DND-41 (cell line): ENCODE data around the gene CATSPER3.

ENCODE experiments used
- ATAC-seq: fragments of 200-7000 bp; cut with Tn5 transposase; 3 replicates; pipeline ENCODE4 v1.9.1; 2021; ENCODE audit warnings: low read depth; ENCODE audit not compliant: insufficient read depth
- DNase-seq: peaks from one replicate; pipeline ENCODE4 v3.0.0-alpha.2; 2020
- H2AFZ ChIP-seq: 2 replicates; pipeline ENCODE4 v1.6.0; 2012; ENCODE audit warnings: low read depth, low read length
- H3K27ac ChIP-seq: 2 replicates; pipeline ENCODE4 v1.5.1; 2012; ENCODE audit warnings: low read length, inconsistent platforms
- H3K27me3 ChIP-seq: fragments of 200-600 bp; sonication (generic); 2 replicates; pipeline ENCODE4 v1.6.0; 2012; ENCODE audit warnings: low read length, mild to moderate bottlenecking, inconsistent platforms; ENCODE audit not compliant: insufficient read depth, poor library complexity
- H3K36me3 ChIP-seq: 2 replicates; pipeline ENCODE4 v1.5.1; 2012; ENCODE audit warnings: low read length, inconsistent platforms; ENCODE audit not compliant: insufficient read depth
- H3K4me1 ChIP-seq: 2 replicates; pipeline ENCODE4 v1.5.1; 2012; ENCODE audit warnings: mild to moderate bottlenecking, low read length; ENCODE audit not compliant: insufficient read depth
- H3K4me2 ChIP-seq: 2 replicates; pipeline ENCODE4 v1.6.0; 2012; ENCODE audit warnings: mild to moderate bottlenecking, moderate library complexity, low read length, inconsistent platforms; ENCODE audit not compliant: insufficient read depth
- H3K4me3 ChIP-seq, 2 experiments: fragments of 200-600 bp in 1 of 2; shearing (Covaris generic) in 1 of 2; 2 replicates each; pipeline ENCODE4 v1.5.1; 2012 to 2016; ENCODE audit warnings: inconsistent platforms in 2 of 2, low read length in 2 of 2, mild to moderate bottlenecking in 2 of 2, low read depth in 1 of 2, moderate library complexity in 1 of 2
- H3K79me2 ChIP-seq: 2 replicates; pipeline ENCODE4 v1.6.0; 2012; ENCODE audit warnings: low read length, inconsistent platforms; ENCODE audit not compliant: insufficient read depth
- H3K9ac ChIP-seq: 2 replicates; pipeline ENCODE4 v1.6.0; 2012; ENCODE audit warnings: low read depth, mild to moderate bottlenecking, inconsistent platforms, low read length, moderate library complexity
- H3K9me3 ChIP-seq: 2 replicates; pipeline ENCODE4 v1.5.1; 2012; ENCODE audit warnings: low read length, moderate library complexity, mild to moderate bottlenecking, inconsistent platforms; ENCODE audit not compliant: insufficient read depth, severe bottlenecking
- H4K20me1 ChIP-seq: 2 replicates; pipeline ENCODE4 v1.6.0; 2012; ENCODE audit warnings: low read length; ENCODE audit not compliant: insufficient read depth
- CTCF ChIP-seq: IDR thresholded peaks from 2 replicates; pipeline ENCODE4 v1.5.1; 2012; ENCODE audit warnings: borderline replicate concordance, low read length, moderate library complexity, mild to moderate bottlenecking; ENCODE audit not compliant: poor library complexity, severe bottlenecking; ENCODE audit errors: extremely low read depth
- EZH2 ChIP-seq: IDR thresholded peaks from 3 replicates; pipeline ENCODE4 v1.6.1; 2012; ENCODE audit warnings: borderline replicate concordance, low read depth, mild to moderate bottlenecking, moderate library complexity, low read length, inconsistent platforms; ENCODE audit not compliant: severe bottlenecking

Gene CATSPER3

DNA sequence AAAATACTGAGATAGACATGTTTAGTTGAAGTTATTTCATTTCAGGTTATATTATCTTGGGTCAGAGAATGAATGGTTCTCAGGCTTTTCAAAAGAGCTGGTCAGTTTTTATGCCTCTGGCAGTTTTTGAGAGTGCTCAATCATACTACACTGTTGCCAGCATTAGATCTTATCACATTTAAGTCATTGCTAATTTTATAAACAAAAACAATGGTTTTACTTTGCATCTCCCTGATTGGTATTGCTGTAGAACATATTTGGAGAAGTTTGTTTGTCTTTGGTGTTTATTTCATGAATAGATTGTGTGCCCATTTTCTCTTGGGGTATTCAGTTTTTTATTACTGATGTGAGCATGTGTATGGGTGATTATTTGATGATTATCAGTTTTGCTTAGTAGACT, 1.5 kb downstream of the CATSPER3 start:
- ATAC-seq (no peak), DNase-seq (no peak)
- Histone ChIP-seq H3K36me3 (peaks cover 8% of the 10 kb centered on the region; the same call in 1 of the 2 replicates), H3K27me3 (no peaks in the 10 kb centered on the region), H2AFZ (no peak overlapping the region), H3K27ac (no peak overlapping the region), H3K9ac (no peak overlapping the region), H3K4me2 (no peak overlapping the region), H4K20me1 (no peaks in the 10 kb centered on the region), H3K79me2 (no peaks in the 10 kb centered on the region), H3K4me1 (peaks cover 8% of the 10 kb centered on the region), H3K4me3 (no peak overlapping the region), H3K9me3 (no peaks in the 10 kb centered on the region)
- TF ChIP-seq EZH2 (no peak), CTCF (no peak)

- Histone ChIP-seq H3K9ac (no peak overlapping the region), H3K27ac (no peak overlapping the region), H3K4me1 (no peaks in the 10 kb centered on the region), H3K9me3 (peaks cover 10% of the 10 kb centered on the region), H3K27me3 (no peaks in the 10 kb centered on the region), H2AFZ (no peak overlapping the region), H3K79me2 (no peaks in the 10 kb centered on the region), H3K36me3 (no peaks in the 10 kb centered on the region), H3K4me3 (no peak overlapping the region), H3K4me2 (no peak overlapping the region), H4K20me1 (no peaks in the 10 kb centered on the region)
- no peak for TF ChIP-seq CTCF
- no peak for TF ChIP-seq EZH2
- ATAC-seq (no peak), DNase-seq (no peak)
Measured at GRCh38 chr5:134975078-134975715, 7.5 kb downstream of the CATSPER3 start.

GRCh38 chr5:134975843-134976242, 8.1 kb downstream of the CATSPER3 start:
- H3K27ac ChIP-seq, result no peak overlapping the region
- no peak for TF ChIP-seq CTCF
- TF ChIP-seq EZH2, result no peak

More at GRCh38 chr5:134975843-134976242, 8.1 kb downstream of the CATSPER3 start:
- no peaks in the 10 kb centered on the region for H3K79me2 ChIP-seq
- no peak overlapping the region for H3K4me2 ChIP-seq
- no peaks in the 10 kb centered on the region for H4K20me1 ChIP-seq
- peaks cover 13% of the 10 kb centered on the region for H3K9me3 ChIP-seq
- ATAC-seq (no peak), DNase-seq (no peak)
- H3K4me1 ChIP-seq, result no peaks in the 10 kb centered on the region
- no peak overlapping the region for H3K4me3 ChIP-seq
- H2AFZ ChIP-seq, result no peak overlapping the region
- no peaks in the 10 kb centered on the region for H3K27me3 ChIP-seq
- no peak overlapping the region for H3K9ac ChIP-seq
- no peaks in the 10 kb centered on the region for H3K36me3 ChIP-seq
